Adrenal gland (tissue), 12 donors: Measurements from ENCODE around the gene TBC1D16. TPM values are rescaled to one million over a fixed set of nuclear protein-coding genes. Genes with fewer than 3 reads are reported as not detected.

Source experiments
- DNase-seq, 7 donors: peaks; one replicate each; pipeline ENCODE4 v3.0.0-alpha.2; 2019 to 2020
- H3K27ac ChIP-seq, 5 donors: fragments of 200-600 bp; sonication (generic) in 4 of 5; 1 replicate in 3 of 5; 2 replicates in 2 of 5; pipeline versions ENCODE4 v1.5.1 to v1.8.0; 2016 to 2020; ENCODE audit warnings: mild to moderate bottlenecking in 1 of 5
- H3K27me3 ChIP-seq: fragments of 200-600 bp; 2 replicates; pipeline ENCODE4 v1.8.0; 2021
- H3K36me3 ChIP-seq, 2 donors: fragments of 200-600 bp; replicated peaks in 1 of 2; 1 replicate in 1 of 2; 2 replicates in 1 of 2; pipeline versions ENCODE4 v1.5.1 to v1.8.0; 2018 to 2022
- H3K4me1 ChIP-seq, 2 donors: fragments of 200-600 bp; replicated peaks in 1 of 2; 1 replicate in 1 of 2; 2 replicates in 1 of 2; pipeline versions ENCODE4 v1.5.1 to v1.8.0; 2018 to 2021
- H3K4me3 ChIP-seq, 4 donors: fragments of 200-600 bp; sonication (generic) in 3 of 4; one replicate each; pipeline ENCODE4 v1.5.1; 2016 to 2018
- H3K9me3 ChIP-seq, 3 donors: fragments of 200-600 bp; sonication (generic) in 1 of 3; replicated peaks in 1 of 3; 1 replicate in 2 of 3; 2 replicates in 1 of 3; pipeline versions ENCODE4 v1.5.1 to v1.8.0; 2016 to 2021
- POLR2A ChIP-seq, 2 donors: fragments of 450-650 bp; IDR thresholded peaks; one replicate each; pipeline ENCODE4 v1.6.1; 2017; ENCODE audit warnings: antibody characterized with exemption in 2 of 2, mild to moderate bottlenecking in 2 of 2, moderate library complexity in 1 of 2
- WGBS, 4 donors: extraction: QIAGEN DNeasy Blood & Tissue Kit in 2 of 4; methylation state at CpG; one replicate each; pipeline versions ENCODE4 v1.1.5 to v1.1.7; 2013 to 2017; 5-methylcytosine and 5-hydroxymethylcytosine counted together
- intact Hi-C, 2 donors: fragments of 100-400 bp; cut with DNase I; formaldehyde crosslinking; loops; one replicate each; pipeline versions ENCODE4 v1.14.1 to v1.15.0; 2022 to 2023
- polyA plus RNA-seq, 3 donors: library from polyadenylated mRNA; stranded (reverse); fragments of 200-250 nt in 2 of 3; fragments of 350-450 nt in 1 of 3; fragmentation: Illumina TruSeq in 1 of 3; extraction: RNeasy Lipid Tissue Mini Kit (QIAGEN cat#74804) in 1 of 3; gene quantifications; one replicate each; pipeline ENCODE4 v1.2.3, GENCODE V29; 2013 to 2014
- total RNA-seq, 9 donors: library from RNA; depleted of rRNA in 4 of 9; stranded (reverse); fragments of >200 nt in 4 of 9; fragments of 120-200 nt in 1 of 9; fragmentation: NEBNext Ultra II Directional in 1 of 9; extraction: Animal tissue kit (Norgen Biotek cat#: 25700) in 1 of 9; gene quantifications; one replicate each; pipeline versions ENCODE4 v1.1.0 to v1.2.4, GENCODE V29; 2013 to 2023
- TF ChIP-seq, protein P1 (sequence below), 6 experiments: fragments of 450-650 bp in 4 of 6; fragments of 200-600 bp in 2 of 6; sonication (generic) in 1 of 6; IDR thresholded peaks; 1 replicate in 5 of 6; 2 replicates in 1 of 6; pipeline versions ENCODE4 v1.5.1 to v1.8.0; 2016 to 2021; ENCODE audit warnings: antibody characterized with exemption in 6 of 6, mild to moderate bottlenecking in 2 of 6, moderate library complexity in 1 of 6
- donor health status: healthy with polysubstance abuse.
- donor health status: Bipolar disorder and iron deficiency.
- donor health status: DM: yes; HTN: yes; CAD: no.
- donor health status: DM: no; HTN: no; CAD: no.
- donor health status: DM: no; HTN: no; CAD: no.
- donor health status: DM: yes; HTN: yes; CAD: no.

TBC1D16 gene
- total and polyA plus RNA-seq, 12 donors, result 4.2 to 62.5 (median 29.5) TPM

- H3K27me3 ChIP-seq, result peaks cover 6% of the 10 kb centered on the region
- H3K36me3 ChIP-seq, result no peaks in the 10 kb centered on the region
- intact Hi-C loops, result loop anchor here (5.0 kb wide), 3 partner anchors 73 to 138 kb away; no protein-coding TSS in a partner anchor
- no peak overlapping the region for H3K27ac ChIP-seq
- peaks cover 3 to 10% of the 10 kb centered on the region in 2 donors for H3K4me1 ChIP-seq
- no peaks in the 10 kb centered on the region for H3K9me3 ChIP-seq
- WGBS, 4 donors, result 21 to 61% (median 54%) methylated on average over 5 to 28 of the region's 28 CpGs
- TF ChIP-seq, protein P1, sequence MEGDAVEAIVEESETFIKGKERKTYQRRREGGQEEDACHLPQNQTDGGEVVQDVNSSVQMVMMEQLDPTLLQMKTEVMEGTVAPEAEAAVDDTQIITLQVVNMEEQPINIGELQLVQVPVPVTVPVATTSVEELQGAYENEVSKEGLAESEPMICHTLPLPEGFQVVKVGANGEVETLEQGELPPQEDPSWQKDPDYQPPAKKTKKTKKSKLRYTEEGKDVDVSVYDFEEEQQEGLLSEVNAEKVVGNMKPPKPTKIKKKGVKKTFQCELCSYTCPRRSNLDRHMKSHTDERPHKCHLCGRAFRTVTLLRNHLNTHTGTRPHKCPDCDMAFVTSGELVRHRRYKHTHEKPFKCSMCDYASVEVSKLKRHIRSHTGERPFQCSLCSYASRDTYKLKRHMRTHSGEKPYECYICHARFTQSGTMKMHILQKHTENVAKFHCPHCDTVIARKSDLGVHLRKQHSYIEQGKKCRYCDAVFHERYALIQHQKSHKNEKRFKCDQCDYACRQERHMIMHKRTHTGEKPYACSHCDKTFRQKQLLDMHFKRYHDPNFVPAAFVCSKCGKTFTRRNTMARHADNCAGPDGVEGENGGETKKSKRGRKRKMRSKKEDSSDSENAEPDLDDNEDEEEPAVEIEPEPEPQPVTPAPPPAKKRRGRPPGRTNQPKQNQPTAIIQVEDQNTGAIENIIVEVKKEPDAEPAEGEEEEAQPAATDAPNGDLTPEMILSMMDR (IDR thresholded peaks at IDR 0.05), result no peak
- TF ChIP-seq POLR2A (IDR thresholded peaks at IDR 0.05), result no peak
- no peak for DNase-seq
- H3K4me3 ChIP-seq, result no peak overlapping the region
Measured at GRCh38 chr17:79919862-79920720, 115.6 kb downstream of the TBC1D16 start.

DNA sequence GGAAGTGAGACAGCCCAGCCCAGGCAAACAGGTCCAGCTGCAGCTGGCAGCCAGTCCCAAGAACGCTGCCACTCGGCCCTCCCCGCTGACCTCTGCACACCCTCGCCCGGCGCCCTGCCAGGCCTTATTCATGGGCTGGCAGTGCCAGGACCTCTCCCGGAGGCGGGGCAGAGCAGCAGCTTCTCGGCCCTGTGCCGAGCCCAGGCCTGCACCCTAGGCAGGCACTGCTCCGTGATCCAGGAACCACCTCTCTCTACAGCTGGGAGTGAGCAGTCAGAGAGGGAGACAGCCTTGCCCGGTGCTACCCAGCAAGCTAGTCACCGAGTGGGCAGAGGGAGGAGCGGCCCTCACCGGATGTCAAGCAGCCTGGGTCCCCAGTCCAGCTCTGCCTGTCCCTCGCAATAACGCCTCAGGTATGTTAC is 116.5 kb downstream of the TBC1D16 start:
- WGBS, 4 donors, result 8 to 50% (median 39%) methylated on average over 2 to 17 of the region's 17 CpGs
- no peak overlapping the region for H3K4me3 ChIP-seq
- TF ChIP-seq POLR2A (IDR thresholded peaks at IDR 0.05), result no peak
- TF ChIP-seq, protein P1 (IDR thresholded peaks at IDR 0.05), result no peak
- peaks cover 6% of the 10 kb centered on the region for H3K27me3 ChIP-seq
- H3K27ac ChIP-seq, result peak overlapping the region in 1 of 5 donors; percentile 29
- peak; percentile 94 to 97 (median 96) for DNase-seq
- H3K9me3 ChIP-seq, result no peaks in the 10 kb centered on the region
- H3K4me1 ChIP-seq, result peaks cover 3 to 8% of the 10 kb centered on the region in 2 donors
- intact Hi-C loops, result loop anchor here (5.0 kb wide), 2 partner anchors 127 to 137 kb away; no protein-coding TSS in a partner anchor
- H3K36me3 ChIP-seq, result no peaks in the 10 kb centered on the region

- Histone ChIP-seq H3K27me3 (peaks cover 6% of the 10 kb centered on the region), H3K9me3 (no peaks in the 10 kb centered on the region), H3K4me3 (no peak overlapping the region), H3K36me3 (no peaks in the 10 kb centered on the region), H3K27ac (peak overlapping the region in 1 of 5 donors; percentile 29), H3K4me1 (peaks cover 3 to 8% of the 10 kb centered on the region in 2 donors)
- no peak for DNase-seq
- 47 to 74% (median 56%) methylated on average over 3 to 9 of the region's 9 CpGs for WGBS, 4 donors
- TF ChIP-seq, protein P1 (IDR thresholded peaks at IDR 0.05), result no peak
- TF ChIP-seq POLR2A (IDR thresholded peaks at IDR 0.05), result no peak
- intact Hi-C loops, result loop anchor here (5.0 kb wide), 2 partner anchors 126 to 136 kb away; no protein-coding TSS in a partner anchor
Measured at GRCh38 chr17:79918581-79919163, 117.0 kb downstream of the TBC1D16 start.

DNA sequence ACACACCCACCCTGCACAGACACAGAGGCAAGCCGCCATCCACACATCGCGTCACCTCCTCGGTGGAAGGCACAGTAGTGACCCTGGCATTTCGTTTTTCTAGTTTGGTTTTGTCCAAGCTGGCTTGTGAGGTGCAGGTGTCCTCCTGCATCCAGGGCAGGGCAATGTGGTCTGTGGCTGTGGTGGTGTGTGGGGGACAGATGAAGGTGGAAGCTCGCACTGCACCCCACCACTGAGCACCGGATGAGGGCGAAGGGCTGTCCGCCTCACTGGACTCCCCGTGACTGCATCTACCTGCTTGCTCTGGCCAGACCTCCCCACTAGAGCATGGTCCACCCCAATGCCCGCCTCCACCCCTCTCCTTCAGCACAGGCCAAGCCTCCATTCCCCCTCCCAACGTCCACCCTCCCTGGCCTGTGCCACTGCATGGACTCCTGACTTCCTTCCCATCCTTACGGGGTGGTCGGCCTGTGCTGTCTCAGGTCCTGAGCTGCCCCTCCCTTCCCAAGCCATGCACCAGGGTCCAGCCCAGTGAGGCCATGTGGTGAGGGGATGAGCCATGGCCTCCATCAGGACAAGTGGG is 117.7 kb downstream of the TBC1D16 start:
- Histone ChIP-seq H3K4me1 (peaks cover 3 to 8% of the 10 kb centered on the region in 2 donors), H3K4me3 (no peak overlapping the region), H3K27me3 (peaks cover 6% of the 10 kb centered on the region), H3K36me3 (no peaks in the 10 kb centered on the region), H3K9me3 (no peaks in the 10 kb centered on the region), H3K27ac (no peak overlapping the region)
- intact Hi-C loops, result loop anchor here (5.0 kb wide), 2 partner anchors 126 to 136 kb away; no protein-coding TSS in a partner anchor
- TF ChIP-seq, protein P1 (IDR thresholded peaks at IDR 0.05), result no peak
- TF ChIP-seq POLR2A (IDR thresholded peaks at IDR 0.05), result no peak
- 83 to 93% (median 89%) methylated on average over 7 to 14 of the region's 14 CpGs for WGBS, 4 donors
- no peak for DNase-seq
